ENCODE data around the gene PYDC2. TPM values are rescaled to one million over a fixed set of nuclear protein-coding genes. Genes with fewer than 3 reads are reported as not detected.
"Not testable (repeated sequence)": the region's sequence is repeated elsewhere in the genome, so short reads cannot be mapped to it uniquely, and the experiment has no call there.

Gene PYDC2
- total RNA-seq, 1 donor from 2014 or later, result not detected

GRCh38 chr3:191470080-191470479 lies 9.1 kb downstream of the PYDC2 start:
- no peak for DNase-seq (ENCODE audit: low read depth in 2 of 2)

- no peak for DNase-seq (ENCODE audit: low read depth in 2 of 2)
Measured at GRCh38 chr3:191470545-191470944, 9.6 kb downstream of the PYDC2 start.

GRCh38 chr3:191473661-191474198 lies 12.8 kb downstream of the PYDC2 start:
- DNase-seq (ENCODE audit: low read depth in 2 of 2), result no peak

GRCh38 chr3:191476066-191476772 lies 15.3 kb downstream of the PYDC2 start:
- DNase-seq (ENCODE audit: low read depth in 2 of 2), result no peak

- DNase-seq (ENCODE audit: low read depth in 2 of 2), result not testable (repeated sequence)
Measured at GRCh38 chr3:191483994-191484393, 23.0 kb downstream of the PYDC2 start.

- no peak for DNase-seq (ENCODE audit: low read depth in 2 of 2)
Measured at GRCh38 chr3:191484461-191484860, 23.5 kb downstream of the PYDC2 start.

GRCh38 chr3:191492601-191493000 lies 31.6 kb downstream of the PYDC2 start:
- peak; percentile 30 to 39 for DNase-seq (ENCODE audit: low read depth in 2 of 2)

GRCh38 chr3:191493336-191493735 lies 32.4 kb downstream of the PYDC2 start:
- DNase-seq (ENCODE audit: low read depth in 2 of 2), result no peak

- peak in 1 of 2 donors; percentile 11 for DNase-seq (ENCODE audit: low read depth in 2 of 2)
Measured at GRCh38 chr3:191499307-191500080, 38.5 kb downstream of the PYDC2 start.

GRCh38 chr3:191500892-191501291 lies 39.9 kb downstream of the PYDC2 start:
- no peak for DNase-seq (ENCODE audit: low read depth in 2 of 2)

GRCh38 chr3:191502583-191502982 lies 41.6 kb downstream of the PYDC2 start:
- DNase-seq (ENCODE audit: low read depth in 2 of 2), result no peak

- DNase-seq (ENCODE audit: low read depth in 2 of 2), result no peak
Measured at GRCh38 chr3:191509078-191509477, 48.1 kb downstream of the PYDC2 start.

Other genes starting within 250 kb of the PYDC2 start
- gene CCDC50, start 131.8 kb upstream of the PYDC2 start, total RNA-seq, result 68.9 and 93.5 TPM in 2 replicates
- 0.20 and 0.22 TPM in 2 replicates for gene UTS2B, start 130.6 kb upstream of the PYDC2 start, total RNA-seq

Measured in lung microvascular endothelial cell (primary cell).